Germinal center (tissue), 1 donor: ENCODE results near the gene RICTOR.

Source experiments
- DNase-seq: peaks from one replicate; pipeline ENCODE4 v3.0.0; 2012; ENCODE audit warnings: mixed read lengths, low spot score

The RICTOR gene

GRCh38 chr5:38932854-38933408, 141.3 kb downstream of the RICTOR start:
- DNase-seq: no peak

- DNase-seq: no peak
These were observed 142.5 kb downstream of the RICTOR start for GRCh38 chr5:38931731-38932130.

GRCh38 chr5:38929838-38930237, 144.4 kb downstream of the RICTOR start:
- no peak for DNase-seq

GRCh38 chr5:38927470-38927869, 146.7 kb downstream of the RICTOR start:
- DNase-seq: no peak

GRCh38 chr5:38926121-38926520, 148.1 kb downstream of the RICTOR start:
- no peak for DNase-seq

- no peak for DNase-seq
These were observed 148.9 kb downstream of the RICTOR start for GRCh38 chr5:38925154-38925925.

GRCh38 chr5:38923661-38924451, 150.3 kb downstream of the RICTOR start:
- no peak for DNase-seq

- DNase-seq: peak; percentile 67
These were observed 152.0 kb downstream of the RICTOR start for GRCh38 chr5:38922199-38922598.

- no peak for DNase-seq
These were observed 153.0 kb downstream of the RICTOR start for GRCh38 chr5:38921174-38921573.

GRCh38 chr5:38916802-38917201, 157.4 kb downstream of the RICTOR start:
- no peak for DNase-seq

GRCh38 chr5:38913714-38914113, 160.5 kb downstream of the RICTOR start:
- no peak for DNase-seq

GRCh38 chr5:38911933-38912332, 162.3 kb downstream of the RICTOR start:
- DNase-seq: no peak

GRCh38 chr5:38906503-38906902, 167.7 kb downstream of the RICTOR start:
- no peak for DNase-seq

- no peak for DNase-seq
These were observed 168.7 kb downstream of the RICTOR start for GRCh38 chr5:38905516-38905915.

GRCh38 chr5:38899936-38900335, 174.3 kb downstream of the RICTOR start:
- DNase-seq: no peak

- DNase-seq: no peak
These were observed 177.4 kb downstream of the RICTOR start for GRCh38 chr5:38896760-38897159.

- DNase-seq: no peak
These were observed 181.8 kb downstream of the RICTOR start for GRCh38 chr5:38892363-38892762.

GRCh38 chr5:38891563-38891962, 182.6 kb downstream of the RICTOR start:
- DNase-seq: no peak

- DNase-seq: no peak
These were observed 184.8 kb downstream of the RICTOR start for GRCh38 chr5:38889424-38889823.

- no peak for DNase-seq
These were observed 186.2 kb downstream of the RICTOR start for GRCh38 chr5:38888041-38888440.
